ENCODE measurements around the gene OSBPL9.

DNA sequence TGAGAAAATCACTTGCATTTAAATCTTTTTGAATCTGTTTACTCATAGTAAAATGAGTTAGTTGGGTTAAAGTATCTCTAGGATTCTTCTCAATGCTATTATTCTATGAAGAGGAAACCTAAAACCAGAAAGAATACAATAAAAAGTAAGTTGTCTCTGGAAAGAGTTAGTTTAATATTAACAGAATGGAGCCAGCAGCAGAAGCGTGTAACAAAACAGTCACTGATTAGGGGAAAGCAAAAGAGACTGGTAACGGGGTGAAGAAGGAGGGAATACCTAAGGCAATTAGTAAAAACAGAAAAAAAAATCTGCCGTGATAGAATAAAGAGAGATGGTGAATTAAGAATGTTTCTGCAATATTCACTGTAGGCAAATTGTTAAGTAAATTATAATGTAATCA lies 201.6 kb downstream of the OSBPL9 start:
- TF ChIP-seq SP1 (IDR thresholded peaks at IDR 0.05): no peak
- no peak for TF ChIP-seq BHLHE40 (IDR thresholded peaks at IDR 0.05; ENCODE audit: borderline replicate concordance)
- no peak for TF ChIP-seq ELF4 (IDR thresholded peaks at IDR 0.05)
- TF ChIP-seq ARNT (IDR thresholded peaks at IDR 0.05): no peak
- TF ChIP-seq CTBP1 (IDR thresholded peaks at IDR 0.05; ENCODE audit: borderline replicate concordance): no peak
- TF ChIP-seq SUZ12 (IDR thresholded peaks at IDR 0.05): no peak
- no peak for TF ChIP-seq FOXK2 (IDR thresholded peaks at IDR 0.05)
- TF ChIP-seq HDGF (IDR thresholded peaks at IDR 0.05; ENCODE audit: borderline replicate concordance): no peak
- no peak for TF ChIP-seq FOXM1 (IDR thresholded peaks at IDR 0.05; ENCODE audit: borderline replicate concordance)
- no peak for TF ChIP-seq LEF1 (IDR thresholded peaks at IDR 0.05; ENCODE audit: borderline replicate concordance)
